Measurements from ENCODE around the gene MEF2D.
A peak's percentile ranks its signal among the peaks of the same experiment; 100 is the strongest.

The MEF2D gene

GRCh38 chr1:156523801-156524480 lies 23.4 kb upstream of the MEF2D start:
- DNase-seq, result no peak

- DNase-seq, result no peak
Measured at GRCh38 chr1:156522443-156522970, 21.9 kb upstream of the MEF2D start.

- DNase-seq, result peak; percentile 38
Measured at GRCh38 chr1:156517748-156518147, 17.2 kb upstream of the MEF2D start.

- no peak for DNase-seq
Measured at GRCh38 chr1:156516821-156517220, 16.2 kb upstream of the MEF2D start.

GRCh38 chr1:156515956-156516355 lies 15.4 kb upstream of the MEF2D start:
- DNase-seq, result no peak

- no peak for DNase-seq
Measured at GRCh38 chr1:156513185-156513584, 12.6 kb upstream of the MEF2D start.

- peak; percentile 89 for DNase-seq
Measured at GRCh38 chr1:156511644-156512043, 11.1 kb upstream of the MEF2D start.

- DNase-seq, result peak; percentile 88
Measured at GRCh38 chr1:156510709-156511108, 10.1 kb upstream of the MEF2D start.

GRCh38 chr1:156509424-156510034 lies 9.0 kb upstream of the MEF2D start:
- no peak for DNase-seq

GRCh38 chr1:156508955-156509234 lies 8.3 kb upstream of the MEF2D start:
- DNase-seq, result no peak

GRCh38 chr1:156508205-156508954 lies 7.8 kb upstream of the MEF2D start:
- DNase-seq, result peak; percentile 52

- DNase-seq, result no peak
Measured at GRCh38 chr1:156506450-156506849, 5.9 kb upstream of the MEF2D start.

- DNase-seq, result no peak
Measured at GRCh38 chr1:156505679-156506298, 5.2 kb upstream of the MEF2D start.

GRCh38 chr1:156504821-156505678 lies 4.5 kb upstream of the MEF2D start:
- DNase-seq, result peak; percentile 99

GRCh38 chr1:156504438-156504813 lies 3.9 kb upstream of the MEF2D start:
- DNase-seq, result no peak

GRCh38 chr1:156503698-156504437 lies 3.3 kb upstream of the MEF2D start:
- DNase-seq, result peak; percentile 7

GRCh38 chr1:156502894-156503697 lies 2.5 kb upstream of the MEF2D start:
- peak; percentile 95 for DNase-seq

- DNase-seq, result peak; percentile 10
Measured at GRCh38 chr1:156502391-156502893, 1.9 kb upstream of the MEF2D start.

GRCh38 chr1:156500793-156501506 lies 375 bp upstream of the MEF2D start:
- peak; percentile 92 for DNase-seq
